HG03060 (cell line): ENCODE data around the gene RHAG.

Source experiments
- ATAC-seq: cut with Tn5 transposase; IDR thresholded peaks from one replicate; pipeline ENCODE4 v1.9.1; 2021; ENCODE audit warnings: low read depth, moderate number of reproducible peaks; ENCODE audit not compliant: unreplicated experiment

RHAG gene

GRCh38 chr6:49565855-49566254 is 70.8 kb downstream of the RHAG start:
- ATAC-seq = no peak

GRCh38 chr6:49565261-49565660 is 71.4 kb downstream of the RHAG start:
- no peak for ATAC-seq

GRCh38 chr6:49564552-49564951 is 72.1 kb downstream of the RHAG start:
- no peak for ATAC-seq

- ATAC-seq = no peak
These were observed 73.4 kb downstream of the RHAG start for GRCh38 chr6:49563006-49563886.

GRCh38 chr6:49558238-49558637 is 78.4 kb downstream of the RHAG start:
- no peak for ATAC-seq

- ATAC-seq = no peak
These were observed 79.5 kb downstream of the RHAG start for GRCh38 chr6:49557177-49557576.

- no peak for ATAC-seq
These were observed 80.2 kb downstream of the RHAG start for GRCh38 chr6:49556429-49556837.

GRCh38 chr6:49555951-49556350 is 80.7 kb downstream of the RHAG start:
- ATAC-seq = no peak
